Central memory CD4-positive, alpha-beta T cell (primary cell): ENCODE data around the gene SERPINF2.
"Not testable (repeated sequence)": the region's sequence is repeated elsewhere in the genome, so short reads cannot be mapped to it uniquely, and the experiment has no call there.

Source experiments
- DNase-seq: peaks from one replicate; pipeline ENCODE4 v3.0.0; 2022

Gene SERPINF2

GRCh38 chr17:1793447-1793806 is 50.8 kb downstream of the SERPINF2 start:
- no peak for DNase-seq

GRCh38 chr17:1796800-1797199 is 54.1 kb downstream of the SERPINF2 start:
- no peak for DNase-seq

- no peak for DNase-seq
These were observed 54.7 kb downstream of the SERPINF2 start for GRCh38 chr17:1797323-1797722.

DNA sequence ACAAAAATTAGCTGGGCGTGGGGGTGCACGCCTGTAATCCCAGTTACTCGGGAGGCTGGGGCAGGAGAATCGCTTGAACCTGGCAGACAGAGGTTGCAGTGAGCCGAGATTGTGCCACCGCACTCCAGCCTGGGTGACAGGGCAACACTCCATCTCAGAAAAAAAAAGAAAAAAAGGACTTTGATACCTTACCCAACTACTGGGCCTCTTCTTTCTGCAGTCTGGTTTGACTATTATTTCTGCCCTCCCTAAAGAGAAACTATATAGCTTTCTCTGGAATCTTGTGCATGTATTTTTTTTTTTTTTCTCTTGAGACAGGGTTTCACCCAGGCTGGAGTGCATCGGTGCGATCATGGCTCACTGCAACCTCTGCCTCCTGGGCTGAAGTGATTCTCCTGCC is 55.2 kb downstream of the SERPINF2 start:
- DNase-seq: not testable (repeated sequence)

- no peak for DNase-seq
These were observed 57.6 kb downstream of the SERPINF2 start for GRCh38 chr17:1800240-1800639.

- no peak for DNase-seq
These were observed 58.0 kb downstream of the SERPINF2 start for GRCh38 chr17:1800712-1801111.

GRCh38 chr17:1802429-1802828 is 59.8 kb downstream of the SERPINF2 start:
- no peak for DNase-seq

GRCh38 chr17:1803280-1803679 is 60.6 kb downstream of the SERPINF2 start:
- DNase-seq: no peak
